Stimulated activated CD8-positive, alpha-beta memory T cell treated with anti-CD3 and anti-CD28 coated beads, Interleukin-12 subunit alpha, Interleukin-12 subunit beta, amount 100 ng/mL, for 24 hours (primary cell): ENCODE measurements around the gene GULP1.
"Not testable (repeated sequence)": the region's sequence is repeated elsewhere in the genome, so short reads cannot be mapped to it uniquely, and the experiment has no call there.

ENCODE experiments used
- DNase-seq: peaks from one replicate; pipeline ENCODE4 v3.0.0-alpha.2; 2020; ENCODE audit errors: extremely low read depth

The GULP1 gene

GRCh38 chr2:188291617-188292347 lies at the start of gene GULP1:
Gene GULP1, plus strand, starts transcription at chr2:188291874. Its CDS starts 185,829 bp downstream, at chr2:188477703.
- no peak for DNase-seq

- no peak for DNase-seq
Observed at GRCh38 chr2:188243381-188243780, 48.3 kb upstream of the GULP1 start.

- no peak for DNase-seq
Observed at GRCh38 chr2:188244383-188244782, 47.3 kb upstream of the GULP1 start.

- no peak for DNase-seq
Observed at GRCh38 chr2:188245230-188245629, 46.4 kb upstream of the GULP1 start.

GRCh38 chr2:188248513-188248912 lies 43.2 kb upstream of the GULP1 start:
- no peak for DNase-seq

- no peak for DNase-seq
Observed at GRCh38 chr2:188251034-188251433, 40.6 kb upstream of the GULP1 start.

GRCh38 chr2:188256420-188256819 lies 35.3 kb upstream of the GULP1 start:
- DNase-seq, result no peak

- no peak for DNase-seq
Observed at GRCh38 chr2:188265315-188265714, 26.4 kb upstream of the GULP1 start.

GRCh38 chr2:188267776-188268175 lies 23.9 kb upstream of the GULP1 start:
- DNase-seq, result no peak

- no peak for DNase-seq
Observed at GRCh38 chr2:188269004-188269403, 22.7 kb upstream of the GULP1 start.

GRCh38 chr2:188272121-188272520 lies 19.6 kb upstream of the GULP1 start:
- DNase-seq, result no peak

- DNase-seq, result no peak
Observed at GRCh38 chr2:188274274-188274673, 17.4 kb upstream of the GULP1 start.

GRCh38 chr2:188276255-188276654 lies 15.4 kb upstream of the GULP1 start:
- no peak for DNase-seq

- no peak for DNase-seq
Observed at GRCh38 chr2:188277786-188278185, 13.9 kb upstream of the GULP1 start.

- DNase-seq, result no peak
Observed at GRCh38 chr2:188278388-188279092, 13.1 kb upstream of the GULP1 start.

GRCh38 chr2:188279093-188279445 lies 12.6 kb upstream of the GULP1 start:
- DNase-seq, result no peak

GRCh38 chr2:188280811-188281222 lies 10.9 kb upstream of the GULP1 start:
- DNase-seq, result no peak

- DNase-seq, result no peak
Observed at GRCh38 chr2:188282907-188283306, 8.8 kb upstream of the GULP1 start.

GRCh38 chr2:188284251-188284650 lies 7.4 kb upstream of the GULP1 start:
- not testable (repeated sequence) for DNase-seq

- DNase-seq, result no peak
Observed at GRCh38 chr2:188285049-188285448, 6.6 kb upstream of the GULP1 start.

- no peak for DNase-seq
Observed at GRCh38 chr2:188285774-188286173, 5.9 kb upstream of the GULP1 start.

- DNase-seq, result no peak
Observed at GRCh38 chr2:188291142-188291616, 495 bp upstream of the GULP1 start.
